AG10803 (cell line): Measurements from ENCODE around the gene PPARA.

Experiments used
- DNase-seq: peaks from one replicate; pipeline ENCODE4 v3.0.0; 2010; ENCODE audit warnings: low read depth
- H3K4me3 ChIP-seq: 2 replicates; pipeline ENCODE4 v1.5.1; 2011; ENCODE audit warnings: mild to moderate bottlenecking, low read length, control low read depth
- TF ChIP-seq, protein P1 (sequence below): conservative IDR thresholded peaks from 2 replicates; pipeline ENCODE4 v1.5.1; 2011; ENCODE audit warnings: mild to moderate bottlenecking, low read length, control low read depth, inconsistent platforms

Gene PPARA

DNA sequence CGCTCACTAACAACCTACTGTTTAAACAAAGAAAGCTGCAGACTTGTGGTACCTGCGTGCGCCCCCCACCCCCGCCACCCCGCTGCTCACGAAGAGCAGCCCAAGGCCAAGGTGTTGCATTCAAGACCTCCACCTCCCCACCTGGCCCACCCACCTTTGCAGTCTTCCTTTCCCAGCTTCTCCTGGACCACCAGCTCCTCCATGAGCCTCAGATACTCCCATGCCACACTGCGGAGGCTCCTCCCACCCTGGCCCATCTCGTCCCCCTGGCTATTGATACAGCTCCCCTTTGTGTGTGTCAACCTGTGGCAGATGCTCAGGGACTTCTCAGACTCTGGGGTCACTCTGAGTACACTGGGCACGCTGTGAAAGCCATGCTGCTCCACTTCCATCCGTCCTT, 95.9 kb downstream of the PPARA start:
- DNase-seq = no peak
- TF ChIP-seq, protein P1, sequence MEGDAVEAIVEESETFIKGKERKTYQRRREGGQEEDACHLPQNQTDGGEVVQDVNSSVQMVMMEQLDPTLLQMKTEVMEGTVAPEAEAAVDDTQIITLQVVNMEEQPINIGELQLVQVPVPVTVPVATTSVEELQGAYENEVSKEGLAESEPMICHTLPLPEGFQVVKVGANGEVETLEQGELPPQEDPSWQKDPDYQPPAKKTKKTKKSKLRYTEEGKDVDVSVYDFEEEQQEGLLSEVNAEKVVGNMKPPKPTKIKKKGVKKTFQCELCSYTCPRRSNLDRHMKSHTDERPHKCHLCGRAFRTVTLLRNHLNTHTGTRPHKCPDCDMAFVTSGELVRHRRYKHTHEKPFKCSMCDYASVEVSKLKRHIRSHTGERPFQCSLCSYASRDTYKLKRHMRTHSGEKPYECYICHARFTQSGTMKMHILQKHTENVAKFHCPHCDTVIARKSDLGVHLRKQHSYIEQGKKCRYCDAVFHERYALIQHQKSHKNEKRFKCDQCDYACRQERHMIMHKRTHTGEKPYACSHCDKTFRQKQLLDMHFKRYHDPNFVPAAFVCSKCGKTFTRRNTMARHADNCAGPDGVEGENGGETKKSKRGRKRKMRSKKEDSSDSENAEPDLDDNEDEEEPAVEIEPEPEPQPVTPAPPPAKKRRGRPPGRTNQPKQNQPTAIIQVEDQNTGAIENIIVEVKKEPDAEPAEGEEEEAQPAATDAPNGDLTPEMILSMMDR = no peak
- no peak overlapping the region for H3K4me3 ChIP-seq

DNA sequence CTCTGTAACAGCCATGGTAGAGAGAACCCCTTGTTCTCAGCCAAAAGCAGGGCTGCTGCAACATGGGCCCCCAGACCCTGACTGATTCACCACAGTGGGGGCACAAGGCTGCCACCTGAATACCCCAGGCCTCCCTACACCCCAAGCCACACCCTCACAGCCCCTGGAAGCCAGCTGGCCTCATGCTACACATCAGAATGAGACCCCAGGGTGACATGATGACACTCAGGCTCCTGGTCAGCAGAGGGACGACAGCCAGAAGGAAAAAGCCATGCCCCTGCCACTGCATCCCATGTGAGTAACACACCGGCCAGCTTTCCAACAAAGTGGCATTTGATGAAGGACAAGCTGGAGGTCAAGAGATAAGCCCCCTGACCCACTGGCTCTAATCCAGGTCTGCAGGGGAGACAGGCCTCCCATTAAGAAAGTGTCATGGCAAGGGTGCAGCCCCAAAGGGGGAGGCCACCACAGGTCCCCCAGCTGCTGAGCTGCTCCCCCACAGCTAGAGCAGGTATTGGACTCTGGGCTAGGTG, 97.2 kb downstream of the PPARA start:
- TF ChIP-seq, protein P1 = no peak
- DNase-seq = no peak
- no peak overlapping the region for H3K4me3 ChIP-seq

DNA sequence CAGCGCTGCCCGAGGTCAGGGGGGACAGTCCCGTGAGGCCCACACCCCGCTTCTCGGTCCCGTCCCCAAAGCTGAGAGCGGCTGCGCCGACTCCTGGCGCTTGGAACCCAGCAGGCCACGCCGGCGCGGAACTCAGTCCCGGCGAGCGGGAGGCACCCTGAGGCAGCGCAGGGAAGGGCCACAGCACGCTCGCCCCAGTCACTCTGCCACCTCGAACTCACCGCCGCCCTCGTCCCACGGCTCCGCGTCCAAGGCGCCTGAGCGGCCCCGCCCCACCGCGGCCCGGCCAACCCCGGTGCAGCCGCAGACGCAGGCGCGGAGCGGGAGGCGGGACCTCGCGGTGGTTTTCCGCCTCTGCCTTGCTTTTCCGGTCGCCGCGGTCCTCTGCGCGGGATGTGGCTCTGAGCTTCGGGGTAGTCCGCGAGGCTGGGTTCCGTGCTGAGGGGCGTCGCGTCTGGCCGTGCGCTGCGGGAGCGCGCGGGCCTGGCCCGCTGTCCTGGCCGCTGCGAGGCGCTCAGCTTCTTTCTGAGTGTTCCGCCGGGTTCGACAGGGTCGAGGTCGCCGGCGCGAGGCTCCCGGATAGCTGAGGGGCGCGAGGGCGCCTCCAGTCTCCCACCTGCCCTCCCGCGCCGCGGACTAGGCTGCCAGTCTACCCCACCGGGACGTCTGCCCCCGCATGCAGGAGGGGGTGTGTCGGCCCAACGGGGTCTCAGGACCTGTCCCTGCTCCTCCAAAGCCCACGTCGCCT, 99.9 kb downstream of the PPARA start, which contains the start of gene CDPF1:
Gene CDPF1, minus strand, starts transcription at position 259 of the 748 bp plus-strand sequence. CDS start 2,009 bp downstream, outside the sequence.
- peak; percentile 80 for DNase-seq
- peak within 1 kb of the TSS; percentile 82 for H3K4me3 ChIP-seq
- TF ChIP-seq, protein P1 = no peak

DNA sequence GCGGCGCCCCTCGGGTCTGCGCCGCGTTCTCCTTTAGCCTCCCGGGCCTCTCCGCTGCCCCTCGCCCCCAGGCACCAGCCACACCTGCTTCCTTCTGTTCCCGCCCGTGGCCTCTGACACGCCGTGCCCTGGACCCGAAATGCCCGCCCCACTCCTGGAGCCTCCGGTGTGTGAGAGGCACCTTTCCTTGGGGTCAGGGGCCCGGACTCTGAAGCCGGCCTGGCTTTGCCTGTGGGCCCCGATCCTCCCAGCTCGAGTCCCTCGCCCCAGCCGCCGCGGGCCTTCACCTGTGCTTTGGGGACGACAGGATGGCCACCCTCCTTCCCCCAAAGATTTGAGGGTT, 100.4 kb downstream of the PPARA start:
- peak overlapping the region; percentile 82 for H3K4me3 ChIP-seq
- DNase-seq = no peak
- TF ChIP-seq, protein P1 = no peak

DNA sequence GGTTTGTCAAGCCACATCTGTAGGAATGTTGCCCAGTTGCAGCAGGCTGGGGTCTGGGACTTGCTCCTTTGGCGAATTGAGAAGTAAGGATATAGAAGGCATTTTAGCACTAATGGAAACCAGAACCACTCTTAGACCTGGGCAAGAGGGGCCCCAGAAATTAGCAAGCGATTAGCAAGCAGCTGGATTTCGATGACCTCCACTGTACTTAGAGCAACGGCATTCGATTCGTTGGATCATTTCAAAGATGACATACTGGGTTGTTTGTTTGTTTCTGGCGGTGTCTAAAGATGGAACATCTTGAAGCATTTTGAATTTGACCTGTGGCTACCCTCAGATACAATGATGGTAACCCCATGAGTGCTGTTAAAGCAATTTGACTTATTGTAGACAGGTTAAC, 100.9 kb downstream of the PPARA start:
- TF ChIP-seq, protein P1 = no peak
- DNase-seq = peak; percentile 1
- H3K4me3 ChIP-seq = peak overlapping the region; percentile 82

DNA sequence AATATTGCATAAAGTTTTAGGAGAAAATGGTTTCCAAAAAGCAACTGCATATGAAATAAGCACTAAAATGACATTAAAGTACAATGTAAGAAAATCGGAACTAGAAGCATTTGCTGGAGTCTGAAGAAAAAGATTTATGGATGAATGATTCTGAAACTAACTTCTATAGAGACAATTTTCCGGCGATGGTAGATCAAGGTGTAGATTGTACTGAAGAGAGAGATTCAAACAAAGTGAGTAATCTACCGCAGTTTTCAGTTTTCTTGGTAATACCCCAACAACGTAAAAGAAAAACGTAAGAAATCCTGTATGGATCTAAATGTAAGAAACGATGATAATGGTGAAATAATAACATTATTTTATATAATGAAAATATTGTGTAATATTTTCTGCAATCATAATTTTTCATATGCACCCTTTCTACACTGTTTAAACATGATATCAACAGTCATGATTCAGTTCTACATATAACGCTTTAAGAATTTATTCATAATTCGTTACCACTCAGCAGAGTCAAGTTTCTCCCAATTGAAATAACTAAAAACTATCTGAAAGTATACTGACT, 101.6 kb downstream of the PPARA start:
- no peak overlapping the region for H3K4me3 ChIP-seq
- TF ChIP-seq, protein P1 = no peak

More for the DNA sequence above, 101.6 kb downstream of the PPARA start:
- no peak for DNase-seq
